DOHH2 (cell line): ENCODE results near the gene ATP8B4.

Experiments
- H3F3A ChIP-seq: fragments of 200-600 bp; sonication (generic), shearing (Covaris generic); 2 replicates; pipeline ENCODE4 v1.6.0; 2016; ENCODE audit warnings: antibody characterized with exemption, mild to moderate bottlenecking; ENCODE audit not compliant: control insufficient read depth, insufficient read depth
- H3K27ac ChIP-seq: fragments of 200-600 bp; sonication (generic); 2 replicates; pipeline ENCODE4 v1.5.1; 2014; ENCODE audit warnings: low read depth, mild to moderate bottlenecking, low read length, moderate library complexity
- H3K27me3 ChIP-seq: fragments of 200-600 bp; sonication (generic); 2 replicates; pipeline ENCODE4 v1.6.1; 2014; ENCODE audit warnings: mild to moderate bottlenecking, low read length, mixed read lengths; ENCODE audit not compliant: control insufficient read depth
- H3K36me3 ChIP-seq: fragments of 200-600 bp; sonication (generic); 2 replicates; pipeline ENCODE4 v1.6.1; 2014; ENCODE audit warnings: mild to moderate bottlenecking, low read length, moderate library complexity, mixed read lengths; ENCODE audit not compliant: control insufficient read depth
- H3K4me1 ChIP-seq: fragments of 200-600 bp; sonication (generic); 2 replicates; pipeline ENCODE4 v1.6.1; 2014; ENCODE audit warnings: mild to moderate bottlenecking, low read length, mixed read lengths; ENCODE audit not compliant: control insufficient read depth
- H3K4me2 ChIP-seq: fragments of 200-600 bp; sonication (generic); 2 replicates; pipeline ENCODE4 v1.6.0; 2014; ENCODE audit warnings: mild to moderate bottlenecking, low read length, moderate library complexity
- H3K4me3 ChIP-seq: fragments of 200-600 bp; sonication (generic); 2 replicates; pipeline ENCODE4 v1.5.1; 2014; ENCODE audit warnings: mild to moderate bottlenecking, low read length, mixed read lengths
- H3K79me2 ChIP-seq: fragments of 200-600 bp; sonication (generic); 2 replicates; pipeline ENCODE4 v1.6.1; 2014; ENCODE audit warnings: mild to moderate bottlenecking, low read length, mixed read lengths; ENCODE audit not compliant: control insufficient read depth
- H3K9me2 ChIP-seq: fragments of 200-600 bp; sonication (generic); replicated peaks from 2 replicates; pipeline ENCODE4 v1.6.1; 2014; ENCODE audit warnings: mild to moderate bottlenecking, low read length, mixed read lengths; ENCODE audit not compliant: control insufficient read depth
- H3K9me3 ChIP-seq: fragments of 200-600 bp; sonication (generic); 2 replicates; pipeline ENCODE4 v1.6.1; 2014; ENCODE audit warnings: antibody characterized with exemption, low read length, mixed read lengths; ENCODE audit not compliant: control insufficient read depth, insufficient read depth
- H4K20me1 ChIP-seq: fragments of 200-600 bp; sonication (generic); 2 replicates; pipeline ENCODE4 v1.6.0; 2014; ENCODE audit warnings: low read depth, mild to moderate bottlenecking, antibody characterized with exemption, low read length, moderate library complexity; ENCODE audit not compliant: control insufficient read depth, insufficient read depth
- EZH2phosphoT487 ChIP-seq: fragments of 200-600 bp; sonication (generic); IDR thresholded peaks from 2 replicates; pipeline ENCODE4 v1.6.1; 2017; ENCODE audit warnings: borderline replicate concordance, mild to moderate bottlenecking, antibody characterized with exemption, low read length, moderate library complexity, mixed read lengths
- TF ChIP-seq, protein P1 (sequence below): fragments of 200-600 bp; sonication (generic); IDR thresholded peaks from one replicate; pipeline ENCODE4 v1.5.1; 2014; ENCODE audit warnings: antibody characterized with exemption, mild to moderate bottlenecking, low read depth, low read length; ENCODE audit not compliant: poor library complexity, severe bottlenecking

Gene ATP8B4

DNA sequence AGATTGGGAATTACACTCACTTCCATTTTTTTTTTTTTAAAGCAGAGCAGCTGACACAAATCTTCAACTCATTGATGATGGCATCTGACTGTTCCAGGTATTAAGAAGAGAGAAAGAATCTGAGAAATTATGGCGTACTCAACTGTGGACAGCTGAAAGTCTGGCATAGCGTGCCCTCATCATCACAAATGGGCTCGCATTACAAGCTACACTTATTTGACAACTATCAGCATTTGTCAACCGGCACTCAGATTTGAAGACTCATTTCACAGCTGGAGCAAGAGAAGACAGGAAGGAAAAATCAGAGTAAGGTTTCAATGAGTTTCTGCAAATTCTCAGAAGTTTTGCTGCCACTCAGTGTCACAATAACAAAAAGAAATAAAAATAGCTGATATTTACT, 235.9 kb downstream of the ATP8B4 start:
- Histone ChIP-seq H4K20me1 (no peaks in the 10 kb centered on the region), H3K79me2 (no peaks in the 10 kb centered on the region), H3K27me3 (no peaks in the 10 kb centered on the region), H3K9me2 (no peaks in the 10 kb centered on the region), H3F3A (no peaks in the 10 kb centered on the region), H3K4me3 (no peak overlapping the region), H3K9me3 (no peaks in the 10 kb centered on the region), H3K27ac (no peak overlapping the region), H3K4me1 (no peaks in the 10 kb centered on the region), H3K4me2 (no peak overlapping the region), H3K36me3 (no peaks in the 10 kb centered on the region)
- TF ChIP-seq EZH2phosphoT487: no peak
- TF ChIP-seq, protein P1, sequence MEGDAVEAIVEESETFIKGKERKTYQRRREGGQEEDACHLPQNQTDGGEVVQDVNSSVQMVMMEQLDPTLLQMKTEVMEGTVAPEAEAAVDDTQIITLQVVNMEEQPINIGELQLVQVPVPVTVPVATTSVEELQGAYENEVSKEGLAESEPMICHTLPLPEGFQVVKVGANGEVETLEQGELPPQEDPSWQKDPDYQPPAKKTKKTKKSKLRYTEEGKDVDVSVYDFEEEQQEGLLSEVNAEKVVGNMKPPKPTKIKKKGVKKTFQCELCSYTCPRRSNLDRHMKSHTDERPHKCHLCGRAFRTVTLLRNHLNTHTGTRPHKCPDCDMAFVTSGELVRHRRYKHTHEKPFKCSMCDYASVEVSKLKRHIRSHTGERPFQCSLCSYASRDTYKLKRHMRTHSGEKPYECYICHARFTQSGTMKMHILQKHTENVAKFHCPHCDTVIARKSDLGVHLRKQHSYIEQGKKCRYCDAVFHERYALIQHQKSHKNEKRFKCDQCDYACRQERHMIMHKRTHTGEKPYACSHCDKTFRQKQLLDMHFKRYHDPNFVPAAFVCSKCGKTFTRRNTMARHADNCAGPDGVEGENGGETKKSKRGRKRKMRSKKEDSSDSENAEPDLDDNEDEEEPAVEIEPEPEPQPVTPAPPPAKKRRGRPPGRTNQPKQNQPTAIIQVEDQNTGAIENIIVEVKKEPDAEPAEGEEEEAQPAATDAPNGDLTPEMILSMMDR: no peak

DNA sequence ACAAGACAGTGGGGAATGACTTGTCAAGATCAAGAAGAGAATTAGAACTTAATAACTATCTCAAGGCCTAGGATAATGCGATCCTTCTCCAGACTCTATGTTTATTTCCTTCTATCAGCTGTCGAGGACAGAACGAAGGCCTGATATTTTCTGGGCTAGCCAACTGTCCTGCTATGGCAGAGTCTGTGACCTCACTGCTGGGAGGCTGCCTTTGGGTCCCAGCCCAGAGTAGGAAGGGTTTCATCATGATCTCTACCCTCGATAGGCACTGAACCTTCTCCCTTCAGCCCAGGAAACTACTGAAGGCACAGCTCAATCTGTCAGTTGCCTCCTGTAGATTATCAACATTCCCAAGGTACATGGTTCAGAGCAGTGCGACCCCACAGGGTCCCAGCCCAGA, 237.2 kb downstream of the ATP8B4 start:
- H3K27ac ChIP-seq: no peak overlapping the region
- H3K27me3 ChIP-seq: no peaks in the 10 kb centered on the region
- no peaks in the 10 kb centered on the region for H3K4me1 ChIP-seq
- H3K79me2 ChIP-seq: no peaks in the 10 kb centered on the region
- no peaks in the 10 kb centered on the region for H3F3A ChIP-seq
- TF ChIP-seq, protein P1: no peak
- no peak for TF ChIP-seq EZH2phosphoT487
- H3K4me3 ChIP-seq: no peak overlapping the region
- H3K36me3 ChIP-seq: no peaks in the 10 kb centered on the region
- no peaks in the 10 kb centered on the region for H4K20me1 ChIP-seq
- no peak overlapping the region for H3K4me2 ChIP-seq
- no peaks in the 10 kb centered on the region for H3K9me2 ChIP-seq
- no peaks in the 10 kb centered on the region for H3K9me3 ChIP-seq

DNA sequence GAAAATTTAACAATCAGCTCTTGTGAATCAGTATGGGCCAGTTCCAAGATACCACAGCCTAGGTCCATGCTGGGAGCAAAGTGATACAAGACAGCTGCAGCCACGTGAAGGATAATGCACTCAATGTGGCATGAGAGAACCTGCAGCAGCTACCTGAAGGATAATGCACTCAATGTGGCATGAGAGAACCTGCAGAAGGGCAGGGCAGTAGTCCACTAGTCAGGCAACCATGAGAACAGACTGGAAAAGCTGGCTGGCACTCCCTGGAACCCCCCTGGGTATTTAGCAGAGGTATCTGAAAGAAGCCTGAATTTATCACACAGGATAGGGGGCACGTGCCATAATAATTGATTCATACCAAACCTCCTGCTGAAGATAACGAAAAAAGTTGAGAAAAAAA, 237.6 kb downstream of the ATP8B4 start:
- Histone ChIP-seq H3K9me2 (no peaks in the 10 kb centered on the region), H4K20me1 (no peaks in the 10 kb centered on the region), H3K36me3 (no peaks in the 10 kb centered on the region), H3K4me1 (no peaks in the 10 kb centered on the region), H3K27ac (no peak overlapping the region), H3F3A (no peaks in the 10 kb centered on the region), H3K9me3 (no peaks in the 10 kb centered on the region), H3K4me2 (no peak overlapping the region), H3K79me2 (no peaks in the 10 kb centered on the region), H3K27me3 (no peaks in the 10 kb centered on the region), H3K4me3 (no peak overlapping the region)
- no peak for TF ChIP-seq EZH2phosphoT487
- TF ChIP-seq, protein P1: no peak
